GM23338 (cell line): ENCODE data around the gene UGT1A3. TPM values are rescaled to one million over a fixed set of nuclear protein-coding genes. Genes with fewer than 3 reads are reported as not detected.

Experiments
- ATAC-seq: fragments of 200-7000 bp; cut with Tn5 transposase; 3 replicates; pipeline ENCODE4 v1.9.1; 2020
- DNase-seq: peaks from one replicate; pipeline ENCODE4 v3.0.0-alpha.2; 2015; ENCODE audit warnings: low spot score
- H2AFZ ChIP-seq: fragments of 200-600 bp; sonication (generic); 2 replicates; pipeline ENCODE4 v1.8.0; 2016; ENCODE audit warnings: antibody characterized with exemption, mild to moderate bottlenecking, moderate library complexity
- H3F3A ChIP-seq: fragments of 200-600 bp; sonication (generic); replicated peaks from 2 replicates; pipeline ENCODE4 v1.8.0; 2017; ENCODE audit warnings: antibody characterized with exemption, mixed run types, low read depth
- H3K27ac ChIP-seq: fragments of 200-600 bp; sonication (generic); 2 replicates; pipeline ENCODE4 v1.6.1; 2016; ENCODE audit warnings: low read depth
- H3K27me3 ChIP-seq: fragments of 200-600 bp; sonication (generic); 2 replicates; pipeline ENCODE4 v1.8.0; 2016; ENCODE audit warnings: mild to moderate bottlenecking, mixed run types, moderate library complexity; ENCODE audit not compliant: insufficient read depth
- H3K36me3 ChIP-seq: fragments of 200-600 bp; sonication (generic); 2 replicates; pipeline ENCODE4 v1.8.0; 2016; ENCODE audit warnings: mild to moderate bottlenecking; ENCODE audit not compliant: insufficient read depth
- H3K4me1 ChIP-seq: fragments of 200-600 bp; sonication (generic); 2 replicates; pipeline ENCODE4 v1.8.0; 2016; ENCODE audit warnings: mild to moderate bottlenecking, moderate library complexity; ENCODE audit not compliant: insufficient read depth
- H3K4me2 ChIP-seq: fragments of 200-600 bp; sonication (generic); 2 replicates; pipeline ENCODE4 v1.7.1; 2017; ENCODE audit warnings: mixed run types
- H3K4me3 ChIP-seq: fragments of 200-600 bp; sonication (generic); 2 replicates; pipeline ENCODE4 v1.6.1; 2016; ENCODE audit warnings: mixed run types
- H3K79me2 ChIP-seq: fragments of 200-600 bp; sonication (generic); replicated peaks from 2 replicates; pipeline ENCODE4 v1.8.0; 2017; ENCODE audit warnings: mild to moderate bottlenecking; ENCODE audit not compliant: insufficient read depth
- H3K9me2 ChIP-seq: fragments of 200-600 bp; sonication (generic); 2 replicates; pipeline ENCODE4 v1.8.0; 2017; ENCODE audit not compliant: insufficient read depth
- H4K20me1 ChIP-seq: fragments of 200-600 bp; sonication (generic); replicated peaks from 2 replicates; pipeline ENCODE4 v1.8.0; 2017; ENCODE audit warnings: mild to moderate bottlenecking; ENCODE audit not compliant: insufficient read depth
- H3K27ac Mint-ChIP-seq: 2 replicates; pipeline ENCODE4 v1.8.0; 2020; ENCODE audit warnings: inconsistent platforms, mild to moderate bottlenecking, moderate library complexity, mixed read lengths
- H3K27me3 Mint-ChIP-seq: 3 replicates; pipeline ENCODE4 v1.8.0; 2022; ENCODE audit warnings: low read depth, mild to moderate bottlenecking, moderate library complexity, mixed read lengths, inconsistent platforms; ENCODE audit not compliant: insufficient read depth, poor library complexity
- H3K36me3 Mint-ChIP-seq: 3 replicates; pipeline ENCODE4 v1.8.0; 2021; ENCODE audit warnings: low read depth, mild to moderate bottlenecking, inconsistent platforms, moderate library complexity, mixed read lengths
- H3K4me1 Mint-ChIP-seq: 3 replicates; pipeline ENCODE4 v1.8.0; 2020; ENCODE audit warnings: mild to moderate bottlenecking, inconsistent platforms, mixed read lengths
- H3K4me3 Mint-ChIP-seq: 3 replicates; pipeline ENCODE4 v1.8.0; 2021; ENCODE audit warnings: moderate library complexity, mild to moderate bottlenecking, inconsistent platforms, mixed read lengths
- H3K9me3 Mint-ChIP-seq: 3 replicates; pipeline ENCODE4 v1.8.0; 2020; ENCODE audit warnings: moderate library complexity, mild to moderate bottlenecking, inconsistent platforms, mixed read lengths
- CREB1 ChIP-seq: fragments of 250-450 bp; sonication (Bioruptor Pico); IDR thresholded peaks from 2 replicates; pipeline ENCODE4 v1.5.0; 2020; ENCODE audit warnings: low read depth, mild to moderate bottlenecking, moderate library complexity
- EZH2 ChIP-seq: fragments of 200-600 bp; sonication (generic); IDR thresholded peaks from one replicate; pipeline ENCODE4 v1.8.0; 2017; ENCODE audit warnings: antibody characterized with exemption, mild to moderate bottlenecking, low read depth; ENCODE audit not compliant: unreplicated experiment
- EZH2phosphoT487 ChIP-seq: fragments of 200-600 bp; sonication (generic); IDR thresholded peaks from one replicate; pipeline ENCODE4 v1.8.1; 2018; ENCODE audit warnings: antibody characterized with exemption; ENCODE audit not compliant: unreplicated experiment
- JUNB ChIP-seq: IDR thresholded peaks from one replicate; pipeline ENCODE4 v1.6.1; 2016; ENCODE audit warnings: antibody characterized with exemption; ENCODE audit not compliant: unreplicated experiment
- NANOG ChIP-seq: IDR thresholded peaks from 2 replicates; pipeline ENCODE4 v1.6.1; 2016; ENCODE audit warnings: antibody characterized with exemption, borderline replicate concordance
- POLR2AphosphoS5 ChIP-seq: IDR thresholded peaks from 2 replicates; pipeline ENCODE4 v1.6.1; 2016; ENCODE audit warnings: antibody characterized with exemption, low read depth
- STAT1 ChIP-seq: IDR thresholded peaks from one replicate; pipeline ENCODE4 v1.6.1; 2016; ENCODE audit warnings: antibody characterized with exemption; ENCODE audit not compliant: unreplicated experiment
- ZNF114 ChIP-seq: fragments of 250-450 bp; sonication (Bioruptor Pico); IDR thresholded peaks from 2 replicates; pipeline ENCODE4 v1.5.0; 2020; ENCODE audit warnings: mild to moderate bottlenecking, moderate library complexity
- polyA plus RNA-seq: library from polyadenylated mRNA; unstranded; fragments of >200 nt; fragmentation: Nextera tagmentation; extraction: Ambion mirVana; gene quantifications from 2 replicates; pipeline ENCODE4 v1.2.1, GENCODE V29; 2016
- total RNA-seq: library from RNA; depleted of rRNA; stranded (reverse); fragments of >200 nt; shearing (Covaris generic); gene quantifications from 2 replicates; pipeline ENCODE4 v1.2.3, GENCODE V29; 2014
- TF ChIP-seq, protein P1 (sequence below): fragments of 250-450 bp; sonication (Bioruptor Pico); IDR thresholded peaks from 2 replicates; pipeline ENCODE4 v1.5.0; 2020; ENCODE audit warnings: mild to moderate bottlenecking, moderate library complexity
- TF ChIP-seq, protein P2 (sequence below), 2 experiments: fragments of 200-600 bp in 1 of 2; sonication (generic) in 1 of 2; conservative IDR thresholded peaks; 2 replicates each; pipeline versions ENCODE4 v1.5.1 to v1.6.1; 2016 to 2017; ENCODE audit warnings: antibody characterized with exemption in 2 of 2, low read depth in 2 of 2, mild to moderate bottlenecking in 2 of 2, moderate library complexity in 1 of 2
- TF ChIP-seq, protein P3 (sequence below): IDR thresholded peaks from 2 replicates; pipeline ENCODE4 v1.6.1; 2016; ENCODE audit warnings: antibody characterized with exemption

The UGT1A3 gene
- total and polyA plus RNA-seq, 2 experiments from 2014 or later = not detected

DNA sequence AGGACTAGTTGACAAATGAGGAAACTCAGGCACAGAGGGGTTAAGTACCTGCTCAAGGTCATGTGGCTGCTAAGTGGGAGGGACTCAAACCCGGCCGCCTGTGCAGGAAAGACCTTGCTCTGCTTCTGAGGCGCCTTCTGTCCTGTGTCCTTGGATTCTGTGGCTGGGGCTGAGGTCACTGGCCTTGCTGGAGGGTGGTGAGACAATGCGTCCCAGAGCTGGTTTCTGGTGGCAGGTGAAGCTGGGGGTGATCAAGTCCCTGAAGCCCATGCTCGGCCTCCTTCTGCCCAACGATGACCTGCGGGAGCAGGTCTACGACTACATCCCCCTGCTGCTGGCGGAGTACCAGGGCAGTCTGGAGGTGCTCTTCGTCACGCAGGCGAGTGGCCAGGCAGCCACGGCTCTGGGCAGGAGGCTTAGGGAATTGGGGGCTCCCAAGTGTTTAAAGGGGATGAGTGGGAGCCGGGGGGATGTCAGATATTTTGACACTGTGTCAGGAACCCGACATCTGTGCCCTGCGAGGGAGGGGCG, 65.4 kb downstream of the UGT1A3 start (continued):
- TF ChIP-seq, protein P1, sequence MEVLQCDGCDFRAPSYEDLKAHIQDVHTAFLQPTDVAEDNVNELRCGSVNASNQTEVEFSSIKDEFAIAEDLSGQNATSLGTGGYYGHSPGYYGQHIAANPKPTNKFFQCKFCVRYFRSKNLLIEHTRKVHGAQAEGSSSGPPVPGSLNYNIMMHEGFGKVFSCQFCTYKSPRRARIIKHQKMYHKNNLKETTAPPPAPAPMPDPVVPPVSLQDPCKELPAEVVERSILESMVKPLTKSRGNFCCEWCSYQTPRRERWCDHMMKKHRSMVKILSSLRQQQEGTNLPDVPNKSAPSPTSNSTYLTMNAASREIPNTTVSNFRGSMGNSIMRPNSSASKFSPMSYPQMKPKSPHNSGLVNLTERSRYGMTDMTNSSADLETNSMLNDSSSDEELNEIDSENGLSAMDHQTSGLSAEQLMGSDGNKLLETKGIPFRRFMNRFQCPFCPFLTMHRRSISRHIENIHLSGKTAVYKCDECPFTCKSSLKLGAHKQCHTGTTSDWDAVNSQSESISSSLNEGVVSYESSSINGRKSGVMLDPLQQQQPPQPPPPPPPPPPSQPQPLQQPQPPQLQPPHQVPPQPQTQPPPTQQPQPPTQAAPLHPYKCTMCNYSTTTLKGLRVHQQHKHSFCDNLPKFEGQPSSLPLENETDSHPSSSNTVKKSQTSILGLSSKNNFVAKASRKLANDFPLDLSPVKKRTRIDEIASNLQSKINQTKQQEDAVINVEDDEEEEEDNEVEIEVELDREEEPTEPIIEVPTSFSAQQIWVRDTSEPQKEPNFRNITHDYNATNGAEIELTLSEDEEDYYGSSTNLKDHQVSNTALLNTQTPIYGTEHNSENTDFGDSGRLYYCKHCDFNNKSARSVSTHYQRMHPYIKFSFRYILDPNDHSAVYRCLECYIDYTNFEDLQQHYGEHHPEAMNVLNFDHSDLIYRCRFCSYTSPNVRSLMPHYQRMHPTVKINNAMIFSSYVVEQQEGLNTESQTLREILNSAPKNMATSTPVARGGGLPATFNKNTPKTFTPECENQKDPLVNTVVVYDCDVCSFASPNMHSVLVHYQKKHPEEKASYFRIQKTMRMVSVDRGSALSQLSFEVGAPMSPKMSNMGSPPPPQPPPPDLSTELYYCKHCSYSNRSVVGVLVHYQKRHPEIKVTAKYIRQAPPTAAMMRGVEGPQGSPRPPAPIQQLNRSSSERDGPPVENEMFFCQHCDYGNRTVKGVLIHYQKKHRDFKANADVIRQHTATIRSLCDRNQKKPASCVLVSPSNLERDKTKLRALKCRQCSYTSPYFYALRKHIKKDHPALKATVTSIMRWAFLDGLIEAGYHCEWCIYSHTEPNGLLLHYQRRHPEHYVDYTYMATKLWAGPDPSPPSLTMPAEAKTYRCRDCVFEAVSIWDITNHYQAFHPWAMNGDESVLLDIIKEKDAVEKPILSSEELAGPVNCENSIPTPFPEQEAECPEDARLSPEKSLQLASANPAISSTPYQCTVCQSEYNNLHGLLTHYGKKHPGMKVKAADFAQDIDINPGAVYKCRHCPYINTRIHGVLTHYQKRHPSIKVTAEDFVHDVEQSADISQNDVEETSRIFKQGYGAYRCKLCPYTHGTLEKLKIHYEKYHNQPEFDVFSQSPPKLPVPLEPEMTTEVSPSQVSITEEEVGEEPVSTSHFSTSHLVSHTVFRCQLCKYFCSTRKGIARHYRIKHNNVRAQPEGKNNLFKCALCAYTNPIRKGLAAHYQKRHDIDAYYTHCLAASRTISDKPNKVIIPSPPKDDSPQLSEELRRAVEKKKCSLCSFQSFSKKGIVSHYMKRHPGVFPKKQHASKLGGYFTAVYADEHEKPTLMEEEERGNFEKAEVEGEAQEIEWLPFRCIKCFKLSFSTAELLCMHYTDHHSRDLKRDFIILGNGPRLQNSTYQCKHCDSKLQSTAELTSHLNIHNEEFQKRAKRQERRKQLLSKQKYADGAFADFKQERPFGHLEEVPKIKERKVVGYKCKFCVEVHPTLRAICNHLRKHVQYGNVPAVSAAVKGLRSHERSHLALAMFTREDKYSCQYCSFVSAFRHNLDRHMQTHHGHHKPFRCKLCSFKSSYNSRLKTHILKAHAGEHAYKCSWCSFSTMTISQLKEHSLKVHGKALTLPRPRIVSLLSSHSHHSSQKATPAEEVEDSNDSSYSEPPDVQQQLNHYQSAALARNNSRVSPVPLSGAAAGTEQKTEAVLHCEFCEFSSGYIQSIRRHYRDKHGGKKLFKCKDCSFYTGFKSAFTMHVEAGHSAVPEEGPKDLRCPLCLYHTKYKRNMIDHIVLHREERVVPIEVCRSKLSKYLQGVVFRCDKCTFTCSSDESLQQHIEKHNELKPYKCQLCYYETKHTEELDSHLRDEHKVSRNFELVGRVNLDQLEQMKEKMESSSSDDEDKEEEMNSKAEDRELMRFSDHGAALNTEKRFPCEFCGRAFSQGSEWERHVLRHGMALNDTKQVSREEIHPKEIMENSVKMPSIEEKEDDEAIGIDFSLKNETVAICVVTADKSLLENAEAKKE (CRISPR knock-in tag) = no peak
- TF ChIP-seq JUNB = no peak
- TF ChIP-seq ZNF114 (CRISPR knock-in tag) = no peak
- TF ChIP-seq, protein P2, sequence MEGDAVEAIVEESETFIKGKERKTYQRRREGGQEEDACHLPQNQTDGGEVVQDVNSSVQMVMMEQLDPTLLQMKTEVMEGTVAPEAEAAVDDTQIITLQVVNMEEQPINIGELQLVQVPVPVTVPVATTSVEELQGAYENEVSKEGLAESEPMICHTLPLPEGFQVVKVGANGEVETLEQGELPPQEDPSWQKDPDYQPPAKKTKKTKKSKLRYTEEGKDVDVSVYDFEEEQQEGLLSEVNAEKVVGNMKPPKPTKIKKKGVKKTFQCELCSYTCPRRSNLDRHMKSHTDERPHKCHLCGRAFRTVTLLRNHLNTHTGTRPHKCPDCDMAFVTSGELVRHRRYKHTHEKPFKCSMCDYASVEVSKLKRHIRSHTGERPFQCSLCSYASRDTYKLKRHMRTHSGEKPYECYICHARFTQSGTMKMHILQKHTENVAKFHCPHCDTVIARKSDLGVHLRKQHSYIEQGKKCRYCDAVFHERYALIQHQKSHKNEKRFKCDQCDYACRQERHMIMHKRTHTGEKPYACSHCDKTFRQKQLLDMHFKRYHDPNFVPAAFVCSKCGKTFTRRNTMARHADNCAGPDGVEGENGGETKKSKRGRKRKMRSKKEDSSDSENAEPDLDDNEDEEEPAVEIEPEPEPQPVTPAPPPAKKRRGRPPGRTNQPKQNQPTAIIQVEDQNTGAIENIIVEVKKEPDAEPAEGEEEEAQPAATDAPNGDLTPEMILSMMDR (conservative IDR thresholded peaks at IDR 0.05; ENCODE audit: low read depth in 2 of 2) = no peak
- TF ChIP-seq, protein P3, sequence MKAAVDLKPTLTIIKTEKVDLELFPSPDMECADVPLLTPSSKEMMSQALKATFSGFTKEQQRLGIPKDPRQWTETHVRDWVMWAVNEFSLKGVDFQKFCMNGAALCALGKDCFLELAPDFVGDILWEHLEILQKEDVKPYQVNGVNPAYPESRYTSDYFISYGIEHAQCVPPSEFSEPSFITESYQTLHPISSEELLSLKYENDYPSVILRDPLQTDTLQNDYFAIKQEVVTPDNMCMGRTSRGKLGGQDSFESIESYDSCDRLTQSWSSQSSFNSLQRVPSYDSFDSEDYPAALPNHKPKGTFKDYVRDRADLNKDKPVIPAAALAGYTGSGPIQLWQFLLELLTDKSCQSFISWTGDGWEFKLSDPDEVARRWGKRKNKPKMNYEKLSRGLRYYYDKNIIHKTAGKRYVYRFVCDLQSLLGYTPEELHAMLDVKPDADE = no peak

DNA sequence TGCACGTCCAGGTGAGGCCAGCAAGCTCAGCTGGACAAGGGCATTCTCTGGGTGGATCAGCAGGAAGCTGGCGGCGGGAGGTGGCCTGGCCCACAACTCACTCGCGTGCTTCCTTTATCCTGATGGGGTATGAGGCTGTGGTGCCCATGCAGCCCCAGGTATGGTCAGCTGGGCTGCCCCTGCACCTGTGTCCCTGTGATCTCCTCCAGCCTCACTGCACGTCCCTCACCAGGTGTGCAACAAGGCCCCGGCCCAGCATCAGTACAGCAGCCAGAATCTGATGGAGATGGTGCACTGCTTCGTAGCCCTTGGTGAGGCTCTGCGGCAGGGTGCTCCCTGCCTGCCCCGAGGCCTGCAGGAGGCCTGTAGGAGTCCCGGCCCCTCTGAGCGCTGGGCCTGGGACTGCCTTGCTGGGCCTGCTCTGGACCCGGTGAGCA, 66.9 kb downstream of the UGT1A3 start:
- no peaks in the 10 kb centered on the region for H3F3A ChIP-seq
- no peaks in the 10 kb centered on the region for H3K27me3 ChIP-seq
- no peak overlapping the region for H3K27ac ChIP-seq
- H4K20me1 ChIP-seq = no peaks in the 10 kb centered on the region
- H3K4me3 ChIP-seq = no peak overlapping the region
- H3K36me3 ChIP-seq = no peaks in the 10 kb centered on the region
- DNase-seq (no peak), ATAC-seq (no peak)
- Mint-ChIP-seq H3K4me1 (no peaks in the 10 kb centered on the region; the same call in 2 of the 3 replicates), H3K9me3 (peaks cover 16% of the 10 kb centered on the region), H3K4me3 (no peak overlapping the region), H3K27ac (no peak overlapping the region), H3K36me3 (no peaks in the 10 kb centered on the region; the same call in 1 of the 3 replicates), H3K27me3 (peaks cover 7% of the 10 kb centered on the region)
- H3K4me1 ChIP-seq = no peaks in the 10 kb centered on the region
- no peaks in the 10 kb centered on the region for H3K9me2 ChIP-seq
- no peaks in the 10 kb centered on the region for H3K79me2 ChIP-seq
- H3K4me2 ChIP-seq = no peak overlapping the region
- no peak overlapping the region for H2AFZ ChIP-seq
- TF ChIP-seq STAT1 (no peak), JUNB (no peak), EZH2 (no peak), CREB1 (CRISPR knock-in tag) (no peak), NANOG (no peak), EZH2phosphoT487 (no peak), POLR2AphosphoS5 (no peak)
- TF ChIP-seq, protein P2 (conservative IDR thresholded peaks at IDR 0.05; ENCODE audit: low read depth in 2 of 2) = no peak
- TF ChIP-seq, protein P3 = no peak
